OCI-LY7 (cell line): ENCODE data around the gene SUPT4H1. TPM values are rescaled to one million over a fixed set of nuclear protein-coding genes. Genes with fewer than 3 reads are reported as not detected.

Experiments
- BruUV-seq: library from RNA; stranded (reverse); fragments of 400-500 nt; replicated peaks from 2 replicates; lab custom pipeline; 2021; lab: Mats Ljungman, UMichigan
- CTCF ChIA-PET: fragments of 300-600 bp; sonication (Branson Sonifier 250); formaldehyde crosslinking; loops from one replicate; lab custom pipeline; 2022; ENCODE audit warnings: antibody characterized with exemption; ENCODE audit not compliant: unreplicated experiment; lab: Charles Lee
- POLR2A ChIA-PET: fragments of 300-600 bp; sonication (Branson Sonifier 250); formaldehyde crosslinking; loops from one replicate; lab custom pipeline; 2022; ENCODE audit warnings: antibody characterized with exemption; lab: Charles Lee
- DNase-seq: peaks from one replicate; pipeline ENCODE4 v3.0.0-alpha.2; 2015; ENCODE audit warnings: low spot score
- H2AFZ ChIP-seq: fragments of 200-600 bp; sonication (generic), shearing (Covaris generic); 2 replicates; pipeline ENCODE4 v1.6.1; 2014; ENCODE audit warnings: mild to moderate bottlenecking, antibody characterized with exemption, low read length, moderate library complexity
- H3K27ac ChIP-seq: fragments of 200-600 bp; sonication (generic); 2 replicates; pipeline ENCODE4 v1.5.1; 2014; ENCODE audit warnings: mixed run types, low read depth, mild to moderate bottlenecking, moderate library complexity, low read length, inconsistent platforms; ENCODE audit not compliant: poor library complexity, severe bottlenecking
- H3K36me3 ChIP-seq: fragments of 200-600 bp; sonication (generic); 2 replicates; pipeline ENCODE4 v1.6.1; 2014; ENCODE audit warnings: mild to moderate bottlenecking, antibody characterized with exemption, low read length, moderate library complexity, mixed read lengths; ENCODE audit not compliant: insufficient read depth
- H3K4me1 ChIP-seq: fragments of 200-600 bp; sonication (generic); 2 replicates; pipeline ENCODE4 v1.5.1; 2014; ENCODE audit warnings: mild to moderate bottlenecking, low read length; ENCODE audit not compliant: insufficient read depth, poor library complexity, severe bottlenecking
- H3K4me2 ChIP-seq: fragments of 200-600 bp; sonication (generic); 2 replicates; pipeline ENCODE4 v1.6.1; 2014; ENCODE audit warnings: mild to moderate bottlenecking, low read length
- H3K4me3 ChIP-seq: fragments of 200-600 bp; sonication (generic); 2 replicates; pipeline ENCODE4 v1.5.1; 2014; ENCODE audit warnings: mild to moderate bottlenecking, low read depth, low read length; ENCODE audit not compliant: poor library complexity, severe bottlenecking
- H3K79me2 ChIP-seq: fragments of 200-600 bp; sonication (generic); 2 replicates; pipeline ENCODE4 v1.6.1; 2016; ENCODE audit warnings: low read depth, mild to moderate bottlenecking, low read length, moderate library complexity, mixed read lengths; ENCODE audit not compliant: insufficient read depth
- H3K9me2 ChIP-seq: fragments of 200-600 bp; sonication (generic); 2 replicates; pipeline ENCODE4 v1.6.1; 2016; ENCODE audit warnings: mild to moderate bottlenecking, low read length, mixed read lengths; ENCODE audit not compliant: insufficient read depth
- H3K9me3 ChIP-seq: fragments of 200-600 bp; sonication (generic); 2 replicates; pipeline ENCODE4 v1.6.1; 2014; ENCODE audit warnings: mild to moderate bottlenecking, mixed run types, low read length, mixed read lengths
- H4K20me1 ChIP-seq: fragments of 200-600 bp; sonication (generic); 2 replicates; pipeline ENCODE4 v1.6.1; 2014; ENCODE audit warnings: mild to moderate bottlenecking, antibody characterized with exemption, low read length, moderate library complexity, mixed read lengths; ENCODE audit not compliant: insufficient read depth
- CTCF ChIP-seq: fragments of 200-600 bp; sonication (generic); conservative IDR thresholded peaks from 2 replicates; pipeline ENCODE4 v1.5.1; 2014; ENCODE audit warnings: mild to moderate bottlenecking, antibody characterized with exemption, low read length, moderate library complexity, mixed read lengths
- EZH2phosphoT487 ChIP-seq: fragments of 200-600 bp; sonication (generic); IDR thresholded peaks from 2 replicates; pipeline ENCODE4 v1.6.1; 2018; ENCODE audit warnings: low read depth, borderline replicate concordance, mild to moderate bottlenecking, mixed run types, antibody characterized with exemption, low read length, moderate library complexity, mixed read lengths
- intact Hi-C: fragments of 100-400 bp; cut with micrococcal nuclease; formaldehyde crosslinking; loops from one replicate; pipeline ENCODE4 v1.10.0; 2022; ENCODE audit not compliant: unreplicated experiment
- total RNA-seq, 2 experiments: library from RNA; depleted of rRNA in 1 of 2; stranded (reverse); fragments of >200 nt in 1 of 2; shearing (Covaris generic) in 1 of 2; gene quantifications; 2 replicates each; pipeline ENCODE4 v1.2.3, GENCODE V29; 2014 to 2022

SUPT4H1 gene
- total RNA-seq, 2 experiments from 2014 or later = 56.5 to 65.5 TPM

- Histone ChIP-seq H3K4me3 (no peak overlapping the region), H3K4me1 (peaks cover 45% of the 10 kb centered on the region), H2AFZ (peak overlapping the region; percentile 39; the same call in 1 of the 2 replicates), H3K9me3 (no peaks in the 10 kb centered on the region), H3K9me2 (no peaks in the 10 kb centered on the region), H3K79me2 (no peaks in the 10 kb centered on the region), H3K4me2 (no peak overlapping the region), H4K20me1 (no peaks in the 10 kb centered on the region), H3K27ac (no peak overlapping the region), H3K36me3 (no peaks in the 10 kb centered on the region)
- TF ChIP-seq EZH2phosphoT487 = no peak
- TF ChIP-seq CTCF = no peak
- CTCF ChIA-PET = interaction anchor here (1.8 kb wide), 1 partner anchor 19 kb away, joined by 6 read pairs; no protein-coding TSS in a partner anchor
- POLR2A ChIA-PET = interaction anchor here (0.6 to 4.4 kb wide), 10 partner anchors 9 to 173 kb away, joined by 3 to 20 read pairs (median 4); partner anchors contain the start of gene RNF43
- BruUV-seq = no TSS peak
- no peak for DNase-seq
- intact Hi-C loops = loop anchor here (5.0 kb wide), 1 partner anchor 48 kb away; the partner anchor contains the start of gene RNF43
Measured at GRCh38 chr17:58369214-58370031, 17.4 kb upstream of the SUPT4H1 start.

GRCh38 chr17:58368860-58369213, 16.8 kb upstream of the SUPT4H1 start:
- Histone ChIP-seq H2AFZ (peak overlapping the region; percentile 39; the same call in 1 of the 2 replicates), H3K9me2 (no peaks in the 10 kb centered on the region), H3K36me3 (no peaks in the 10 kb centered on the region)

More at GRCh38 chr17:58368860-58369213, 16.8 kb upstream of the SUPT4H1 start:
- Histone ChIP-seq H3K27ac (no peak overlapping the region), H3K79me2 (no peaks in the 10 kb centered on the region), H3K9me3 (no peaks in the 10 kb centered on the region), H3K4me2 (no peak overlapping the region), H3K4me3 (no peak overlapping the region), H3K4me1 (peaks cover 45% of the 10 kb centered on the region), H4K20me1 (no peaks in the 10 kb centered on the region)
- DNase-seq = peak; percentile 52
- intact Hi-C loops = loop anchor here (5.0 kb wide), 1 partner anchor 48 kb away; the partner anchor contains the start of gene RNF43
- POLR2A ChIA-PET = interaction anchor here (0.9 to 4.4 kb wide), 6 partner anchors 9 to 49 kb away, joined by 3 to 20 read pairs (median 5); partner anchors contain the start of gene RNF43
- no TSS peak for BruUV-seq
- TF ChIP-seq CTCF (no peak), EZH2phosphoT487 (no peak)
- CTCF ChIA-PET = interaction anchor here (0.6 to 1.8 kb wide), 2 partner anchors 11 to 20 kb away, joined by 3 to 6 read pairs; no protein-coding TSS in a partner anchor
